HEK293T (cell line): ENCODE results near the gene KPTN.

Experiments
- CTCF ChIA-PET: fragments of 350-600 bp; formaldehyde crosslinking; extraction: SDS; loops from one replicate; lab custom pipeline; 2021; ENCODE audit warnings: antibody characterized with exemption, inconsistent platforms; lab: Yijun Ruan, JAX
- POLR2A ChIA-PET: fragments of 350-600 bp; formaldehyde crosslinking; extraction: SDS; loops from one replicate; lab custom pipeline; 2020; ENCODE audit warnings: antibody characterized with exemption, inconsistent platforms; lab: Yijun Ruan, JAX
- DNase-seq: peaks from one replicate; pipeline ENCODE4 v3.0.0; 2012; ENCODE audit warnings: mixed read lengths; ENCODE audit errors: extremely low spot score
- ARNT ChIP-seq: fragments of 450-650 bp; IDR thresholded peaks from 2 replicates; pipeline ENCODE4 v1.6.1; 2017; ENCODE audit warnings: mild to moderate bottlenecking
- BHLHE40 ChIP-seq: fragments of 450-650 bp; IDR thresholded peaks from 2 replicates; pipeline ENCODE4 v1.6.1; 2016; ENCODE audit warnings: mild to moderate bottlenecking, moderate library complexity, borderline replicate concordance
- CTBP1 ChIP-seq: fragments of 450-650 bp; IDR thresholded peaks from 2 replicates; pipeline ENCODE4 v1.6.1; 2016; ENCODE audit warnings: borderline replicate concordance
- ELF4 ChIP-seq: fragments of 450-650 bp; IDR thresholded peaks from 2 replicates; pipeline ENCODE4 v1.6.1; 2017; ENCODE audit warnings: antibody characterized with exemption
- FOXA1 ChIP-seq: fragments of 450-650 bp; IDR thresholded peaks from 2 replicates; pipeline ENCODE4 v1.6.1; 2016; ENCODE audit warnings: mild to moderate bottlenecking
- FOXK2 ChIP-seq: fragments of 450-650 bp; IDR thresholded peaks from 2 replicates; pipeline ENCODE4 v1.6.1; 2016; ENCODE audit warnings: mild to moderate bottlenecking
- FOXM1 ChIP-seq: fragments of 450-650 bp; IDR thresholded peaks from 2 replicates; pipeline ENCODE4 v1.6.1; 2017; ENCODE audit warnings: mild to moderate bottlenecking, borderline replicate concordance
- HDGF ChIP-seq: fragments of 450-650 bp; IDR thresholded peaks from 2 replicates; pipeline ENCODE4 v1.6.1; 2017; ENCODE audit warnings: antibody characterized with exemption, borderline replicate concordance
- L3MBTL2 ChIP-seq: fragments of 450-650 bp; conservative IDR thresholded peaks from 2 replicates; pipeline ENCODE4 v1.6.1; 2016; ENCODE audit warnings: mild to moderate bottlenecking
- LEF1 ChIP-seq: fragments of 450-650 bp; IDR thresholded peaks from 2 replicates; pipeline ENCODE4 v1.6.1; 2017; ENCODE audit warnings: mild to moderate bottlenecking, borderline replicate concordance
- NFRKB ChIP-seq: fragments of 450-650 bp; IDR thresholded peaks from 2 replicates; pipeline ENCODE4 v1.6.1; 2016; ENCODE audit warnings: mild to moderate bottlenecking, moderate library complexity
- SP1 ChIP-seq: fragments of 450-650 bp; IDR thresholded peaks from 2 replicates; pipeline ENCODE4 v1.6.1; 2017
- SUZ12 ChIP-seq: fragments of 450-650 bp; IDR thresholded peaks from 2 replicates; pipeline ENCODE4 v1.6.1; 2016; ENCODE audit warnings: mild to moderate bottlenecking
- TARDBP ChIP-seq: fragments of 450-650 bp; IDR thresholded peaks from 2 replicates; pipeline ENCODE4 v1.6.1; 2016
- ZNF384 ChIP-seq: fragments of 450-650 bp; IDR thresholded peaks from 2 replicates; pipeline ENCODE4 v1.6.1; 2016
- TF ChIP-seq, protein P1 (sequence below): fragments of 450-650 bp; IDR thresholded peaks from 2 replicates; pipeline ENCODE4 v1.6.1; 2016

The KPTN gene

DNA sequence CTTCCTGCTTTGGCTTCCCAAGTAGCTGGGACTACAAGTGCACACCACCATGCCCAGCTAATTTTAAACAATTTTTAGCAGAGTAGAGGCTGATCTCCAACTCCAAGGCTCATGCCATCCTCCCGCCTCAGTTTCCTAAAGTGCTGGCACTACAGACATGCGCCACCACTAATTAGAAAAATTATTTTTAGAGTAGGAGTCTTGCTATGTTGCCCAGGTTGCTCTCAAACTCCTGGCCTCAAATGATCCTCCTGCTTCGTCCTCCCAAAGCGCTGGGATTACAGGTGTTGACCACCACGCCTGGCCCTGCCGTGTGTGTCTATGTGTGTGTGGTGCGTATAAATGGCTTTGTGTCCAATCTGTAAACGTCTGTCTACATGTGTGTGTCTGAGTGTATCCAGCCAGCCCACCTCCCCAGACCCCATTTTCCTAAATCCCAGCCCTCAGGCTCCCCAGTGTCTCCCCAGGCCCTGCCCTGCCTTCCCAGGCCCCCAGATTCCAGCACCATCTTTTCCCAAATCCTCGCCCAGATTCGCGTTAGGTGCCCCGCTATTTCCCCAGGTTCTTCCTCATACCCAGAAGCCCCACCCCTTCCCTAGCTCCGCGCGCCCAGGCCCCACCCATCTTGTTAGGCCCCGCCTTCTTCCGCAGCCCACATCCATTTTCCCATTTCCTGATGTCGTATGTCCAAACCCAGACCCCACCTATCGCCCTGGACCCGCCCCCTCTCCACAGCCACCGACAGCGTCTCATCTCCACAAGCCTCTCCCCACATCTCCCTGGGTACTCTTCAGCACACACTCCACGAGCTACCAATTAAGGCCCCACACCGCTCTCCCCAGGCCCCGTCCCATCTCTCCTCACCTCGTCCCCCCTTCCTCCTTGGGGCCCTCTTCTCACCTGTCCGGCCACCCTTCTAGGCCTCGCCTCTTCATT, 37.2 kb downstream of the KPTN start:
- POLR2A ChIA-PET: interaction anchor here (0.7 to 1.9 kb wide), 3 partner anchors 8 to 37 kb away, joined by 3 to 6 read pairs (median 4); partner anchors contain the start of gene KPTN
- peak; percentile 85 for DNase-seq
- CTCF ChIA-PET: interaction anchor here (0.6 to 1.5 kb wide), 4 partner anchors 10 to 266 kb away, joined by 3 to 5 read pairs (median 4); partner anchors contain the start of genes EHD2 and KPTN

DNA sequence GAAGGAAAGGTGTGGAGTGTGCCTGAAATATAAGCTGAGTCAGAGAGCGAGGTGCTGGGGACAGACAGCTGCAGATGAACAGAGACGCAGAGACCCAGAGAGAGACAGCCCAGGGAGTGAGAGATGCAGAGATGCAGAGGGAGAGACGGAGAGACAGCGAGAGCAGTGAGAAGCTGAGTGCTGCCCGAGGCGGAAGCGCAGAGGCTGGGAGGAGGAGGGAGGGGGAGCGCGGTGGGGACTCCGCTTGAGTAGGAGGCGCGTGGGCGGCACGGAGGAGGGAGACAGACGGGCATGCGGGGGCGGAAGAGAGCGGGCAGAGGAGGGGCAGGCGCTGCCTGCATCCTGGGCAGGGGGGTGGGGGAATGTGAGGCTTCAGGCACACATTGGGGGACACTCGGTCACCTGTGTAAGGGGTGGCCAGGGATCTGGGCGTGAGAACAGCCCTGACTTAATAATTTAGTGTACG, 38.0 kb downstream of the KPTN start:
- ChIA-PET POLR2A (interaction anchor here (1.7 to 1.9 kb wide), 2 partner anchors 9 to 38 kb away, joined by 4 to 6 read pairs; partner anchors contain the start of gene KPTN), CTCF (interaction anchor here (1.0 to 1.5 kb wide), 2 partner anchors 18 to 38 kb away, joined by 4 to 5 read pairs; partner anchors contain the start of gene KPTN)
- peak; percentile 42 for DNase-seq
- TF ChIP-seq SUZ12 (no peak), FOXM1 (no peak), LEF1 (no peak), BHLHE40 (no peak), NFRKB (no peak), SP1 (no peak), L3MBTL2 (no peak), HDGF (no peak), TARDBP (no peak), ARNT (no peak), FOXK2 (no peak), CTBP1 (no peak)
- TF ChIP-seq, protein P1, sequence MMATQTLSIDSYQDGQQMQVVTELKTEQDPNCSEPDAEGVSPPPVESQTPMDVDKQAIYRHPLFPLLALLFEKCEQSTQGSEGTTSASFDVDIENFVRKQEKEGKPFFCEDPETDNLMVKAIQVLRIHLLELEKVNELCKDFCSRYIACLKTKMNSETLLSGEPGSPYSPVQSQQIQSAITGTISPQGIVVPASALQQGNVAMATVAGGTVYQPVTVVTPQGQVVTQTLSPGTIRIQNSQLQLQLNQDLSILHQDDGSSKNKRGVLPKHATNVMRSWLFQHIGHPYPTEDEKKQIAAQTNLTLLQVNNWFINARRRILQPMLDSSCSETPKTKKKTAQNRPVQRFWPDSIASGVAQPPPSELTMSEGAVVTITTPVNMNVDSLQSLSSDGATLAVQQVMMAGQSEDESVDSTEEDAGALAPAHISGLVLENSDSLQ: no peak

More for the DNA sequence above, 37.2 kb downstream of the KPTN start:
- TF ChIP-seq, protein P1: 0 out of 2 replicates have a peak, but pooled peaks have one; percentile 20
- no peak for TF ChIP-seq NFRKB
- no peak for TF ChIP-seq ELF4

DNA sequence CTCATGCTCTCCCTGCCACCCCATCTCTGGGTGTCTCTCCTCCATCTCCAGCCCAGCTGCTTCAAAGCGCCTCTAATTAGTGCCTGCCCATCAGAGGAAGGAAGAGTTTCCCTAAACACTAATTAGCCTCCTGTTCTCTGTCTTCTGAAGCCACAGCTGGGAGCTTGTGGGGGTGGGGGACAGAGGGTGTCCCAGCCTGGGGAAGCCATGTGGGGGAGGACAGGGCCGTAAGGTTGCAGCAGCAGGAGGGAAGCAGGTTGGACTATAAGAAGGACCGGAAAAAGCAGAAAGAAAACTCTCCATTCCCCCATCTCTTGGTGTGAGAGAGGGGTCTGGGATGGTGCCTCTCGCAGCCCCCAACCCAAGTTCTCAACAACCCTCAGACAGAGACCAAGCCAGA, 38.5 kb downstream of the KPTN start:
- ChIA-PET CTCF (interaction anchor here (1.0 kb wide), 1 partner anchor 17 kb away, joined by 5 read pairs; no protein-coding TSS in a partner anchor), POLR2A (no interaction called here)
- TF ChIP-seq CTBP1: no peak
- no peak for TF ChIP-seq FOXK2
- TF ChIP-seq ELF4: no peak
- TF ChIP-seq SUZ12: no peak
- no peak for TF ChIP-seq NFRKB
- no peak for TF ChIP-seq L3MBTL2
- TF ChIP-seq, protein P1: no peak
- no peak for TF ChIP-seq TARDBP
- TF ChIP-seq ARNT: no peak
- TF ChIP-seq HDGF: no peak
- no peak for TF ChIP-seq FOXA1
- TF ChIP-seq ZNF384: no peak
- TF ChIP-seq BHLHE40: no peak

DNA sequence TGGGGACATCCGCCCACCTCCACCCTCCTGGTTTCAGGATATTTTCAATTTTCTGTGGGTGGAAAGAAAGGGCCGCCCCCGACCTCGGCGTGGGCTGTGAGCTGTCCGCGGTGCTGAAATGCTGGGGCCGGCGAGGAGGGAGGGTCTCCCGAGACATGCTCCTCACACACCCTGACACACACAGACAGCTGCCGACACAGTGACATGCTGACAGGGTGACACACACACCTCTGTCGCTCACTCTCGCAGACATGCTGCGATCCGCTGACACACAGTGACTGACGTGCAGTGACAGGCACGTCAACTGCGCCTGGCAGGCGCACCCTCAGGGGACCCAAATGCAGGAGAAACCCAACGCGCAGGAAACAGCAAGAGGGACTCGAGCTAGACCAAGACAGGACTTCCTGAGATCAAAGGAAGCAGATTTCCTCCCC, 39.6 kb downstream of the KPTN start:
- TF ChIP-seq, protein P1: peak; percentile 47; the same call in 1 of the 2 replicates
- TF ChIP-seq FOXA1: no peak
- CTCF ChIA-PET: no interaction called here
- DNase-seq: no peak
- POLR2A ChIA-PET: no interaction called here

More for the DNA sequence above, 38.5 kb downstream of the KPTN start:
- no peak for DNase-seq

DNA sequence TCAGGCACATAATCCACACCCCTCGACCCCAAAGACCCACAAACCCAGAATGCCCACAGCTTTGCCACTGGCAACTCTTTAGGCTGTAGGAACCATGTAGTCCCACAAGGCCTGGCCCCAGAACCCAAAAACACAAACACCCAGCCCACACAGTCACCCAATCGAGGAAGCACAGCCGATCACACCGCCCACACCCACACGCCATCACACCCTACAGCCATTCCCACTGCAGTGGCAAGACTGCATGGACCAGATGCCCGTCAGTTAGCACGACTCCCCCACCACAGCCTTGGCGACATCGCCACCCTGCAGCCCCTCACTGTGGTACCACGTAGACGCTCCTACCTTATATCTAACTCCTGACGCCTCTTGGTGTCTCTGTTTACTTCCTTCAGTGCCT, 40.7 kb downstream of the KPTN start:
- POLR2A ChIA-PET: no interaction called here
- DNase-seq: no peak
- CTCF ChIA-PET: no interaction called here
- TF ChIP-seq BHLHE40: no peak
- no peak for TF ChIP-seq SUZ12
- no peak for TF ChIP-seq FOXM1
- no peak for TF ChIP-seq LEF1
- no peak for TF ChIP-seq HDGF
- TF ChIP-seq ELF4: no peak
- TF ChIP-seq TARDBP: no peak
- no peak for TF ChIP-seq FOXA1
- no peak for TF ChIP-seq ARNT
- no peak for TF ChIP-seq ZNF384
- TF ChIP-seq NFRKB: no peak
- TF ChIP-seq SP1: no peak
- TF ChIP-seq FOXK2: no peak
- TF ChIP-seq L3MBTL2: no peak
- TF ChIP-seq, protein P1: no peak
- no peak for TF ChIP-seq CTBP1
